NCI-H345 treated with DMSO at 0.1 percent for 48 hours (cell line): ENCODE data around the gene STAT5A.
"Not testable (repeated sequence)": the region's sequence is repeated elsewhere in the genome, so short reads cannot be mapped to it uniquely, and the experiment has no call there.

Source experiments
- DNase-seq: peaks from one replicate; lab custom pipeline; 2025; ENCODE audit not compliant: unreplicated experiment; lab: John Stamatoyannopoulos, UW

STAT5A gene

GRCh38 chr17:42287977-42288802 lies at the start of gene STAT5A:
Gene STAT5A, plus strand, starts transcription at chr17:42288498. Its CDS starts 914 bp downstream, at chr17:42289412.
- no peak for DNase-seq

- DNase-seq, result not testable (repeated sequence)
Observed at GRCh38 chr17:42239576-42239975, 48.7 kb upstream of the STAT5A start.

- no peak for DNase-seq
Observed at GRCh38 chr17:42240201-42240600, 48.1 kb upstream of the STAT5A start.

- not testable (repeated sequence) for DNase-seq
Observed at GRCh38 chr17:42240863-42241262, 47.4 kb upstream of the STAT5A start.

- no peak for DNase-seq
Observed at GRCh38 chr17:42241871-42242270, 46.4 kb upstream of the STAT5A start.

- DNase-seq, result no peak
Observed at GRCh38 chr17:42243493-42243982, 44.8 kb upstream of the STAT5A start.

- DNase-seq, result not testable (repeated sequence)
Observed at GRCh38 chr17:42244116-42244515, 44.2 kb upstream of the STAT5A start.

- not testable (repeated sequence) for DNase-seq
Observed at GRCh38 chr17:42245183-42245582, 43.1 kb upstream of the STAT5A start.

GRCh38 chr17:42246515-42246914 lies 41.8 kb upstream of the STAT5A start:
- no peak for DNase-seq

GRCh38 chr17:42247734-42248133 lies 40.6 kb upstream of the STAT5A start:
- no peak for DNase-seq

- DNase-seq, result no peak
Observed at GRCh38 chr17:42248351-42249179, 39.7 kb upstream of the STAT5A start.

- no peak for DNase-seq
Observed at GRCh38 chr17:42249681-42250446, 38.4 kb upstream of the STAT5A start.

GRCh38 chr17:42251115-42251514 lies 37.2 kb upstream of the STAT5A start:
- no peak for DNase-seq

- no peak for DNase-seq
Observed at GRCh38 chr17:42252597-42253550, 35.4 kb upstream of the STAT5A start.

GRCh38 chr17:42253578-42253977 lies 34.7 kb upstream of the STAT5A start:
- no peak for DNase-seq

- DNase-seq, result no peak
Observed at GRCh38 chr17:42255445-42255844, 32.9 kb upstream of the STAT5A start.

- no peak for DNase-seq
Observed at GRCh38 chr17:42260318-42260717, 28.0 kb upstream of the STAT5A start.

- not testable (repeated sequence) for DNase-seq
Observed at GRCh38 chr17:42264366-42264765, 23.9 kb upstream of the STAT5A start.

- DNase-seq, result no peak
Observed at GRCh38 chr17:42266462-42266861, 21.8 kb upstream of the STAT5A start.
